Effector memory CD4-positive, alpha-beta T cell (primary cell): ENCODE data around the gene PSMD13.

Experiments
- DNase-seq, 3 donors: peaks; one replicate each; pipeline ENCODE4 v3.0.0-alpha.2; 2020
- H3K27ac ChIP-seq: 2 replicates; pipeline ENCODE4 v1.7.0; 2013; ENCODE audit warnings: mild to moderate bottlenecking, low read length, moderate library complexity; ENCODE audit not compliant: insufficient read depth, poor library complexity, severe bottlenecking
- H3K27me3 ChIP-seq: replicated peaks from 2 replicates; pipeline ENCODE4 v1.7.0; 2013; ENCODE audit warnings: mild to moderate bottlenecking, low read length; ENCODE audit not compliant: insufficient read depth, control insufficient read depth, poor library complexity, severe bottlenecking
- H3K36me3 ChIP-seq: 2 replicates; pipeline ENCODE4 v1.7.0; 2013; ENCODE audit warnings: mild to moderate bottlenecking, low read length, moderate library complexity; ENCODE audit not compliant: control insufficient read depth, insufficient read depth
- H3K4me1 ChIP-seq: 2 replicates; pipeline ENCODE4 v1.7.0; 2013; ENCODE audit warnings: low read length, mild to moderate bottlenecking; ENCODE audit not compliant: control insufficient read depth, insufficient read depth, poor library complexity, severe bottlenecking
- H3K4me3 ChIP-seq: 2 replicates; pipeline ENCODE4 v1.7.0; 2013; ENCODE audit warnings: low read length, low read depth, mild to moderate bottlenecking; ENCODE audit not compliant: insufficient read depth, poor library complexity, severe bottlenecking
- H3K9me3 ChIP-seq: 2 replicates; pipeline ENCODE4 v1.7.0; 2013; ENCODE audit warnings: mild to moderate bottlenecking, low read length, moderate library complexity; ENCODE audit not compliant: control insufficient read depth

Gene PSMD13

DNA sequence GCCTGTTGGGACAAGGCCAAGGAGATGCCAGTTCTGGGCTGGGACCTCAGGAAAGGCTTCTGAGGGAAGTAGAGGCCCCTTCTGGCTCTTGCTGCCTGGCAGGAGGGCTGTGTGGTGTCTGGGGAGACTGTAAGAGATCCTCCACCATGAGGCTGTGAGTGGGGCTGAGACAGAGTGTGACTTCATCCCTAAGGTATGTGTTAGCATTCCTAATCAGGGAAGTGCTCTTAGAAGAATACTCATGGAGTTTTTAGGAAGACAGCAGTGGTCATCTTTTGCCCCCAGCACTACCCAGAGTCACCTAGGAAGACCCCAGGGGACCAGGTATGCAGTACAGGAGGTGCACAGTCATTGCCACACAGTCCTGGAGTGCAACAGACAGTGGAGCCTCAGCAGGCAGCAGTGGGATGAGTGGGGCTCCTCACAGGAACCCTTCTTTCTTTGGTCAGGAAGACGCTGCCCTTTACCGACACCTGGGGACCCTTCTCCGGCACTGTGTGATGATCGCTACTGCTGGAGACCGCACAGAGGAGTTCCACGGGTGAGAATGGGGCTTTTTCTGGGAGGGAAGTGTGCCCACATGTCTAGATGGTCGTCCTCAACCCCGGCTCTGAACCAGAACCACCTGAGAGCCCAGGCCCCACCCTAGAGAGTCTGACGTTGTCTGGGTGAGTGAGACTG is 26.5 kb upstream of the PSMD13 start:
- peak overlapping the region; percentile 95 for H3K27ac ChIP-seq
- no peaks in the 10 kb centered on the region for H3K9me3 ChIP-seq
- H3K4me1 ChIP-seq = peaks cover 30% of the 10 kb centered on the region
- peaks cover 60% of the 10 kb centered on the region for H3K36me3 ChIP-seq
- no peak overlapping the region for H3K4me3 ChIP-seq
- DNase-seq = no peak
- H3K27me3 ChIP-seq = no peaks in the 10 kb centered on the region

DNA sequence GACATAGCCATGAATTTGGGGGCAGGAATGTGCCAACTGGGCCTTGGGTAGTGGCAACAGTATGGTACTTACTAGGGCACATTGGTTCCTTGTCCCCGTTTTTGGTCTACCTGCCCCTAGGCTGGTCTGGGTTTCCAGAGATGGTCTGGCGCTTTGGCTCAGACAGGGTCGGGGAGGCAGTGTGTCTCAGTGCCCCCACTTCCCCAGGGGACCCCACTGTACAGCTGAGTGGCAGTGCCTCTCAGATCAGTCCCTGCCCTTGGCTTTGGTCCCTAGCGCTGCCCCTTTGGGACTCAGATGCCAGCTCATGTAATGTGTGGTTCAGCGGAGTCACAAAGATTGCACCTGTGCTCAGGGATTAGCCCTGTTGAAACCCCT is 26.0 kb upstream of the PSMD13 start:
- no peak for DNase-seq
- H3K36me3 ChIP-seq = peaks cover 59% of the 10 kb centered on the region
- H3K4me3 ChIP-seq = no peak overlapping the region
- H3K9me3 ChIP-seq = no peaks in the 10 kb centered on the region
- no peaks in the 10 kb centered on the region for H3K27me3 ChIP-seq
- no peak overlapping the region for H3K27ac ChIP-seq
- H3K4me1 ChIP-seq = peaks cover 25% of the 10 kb centered on the region

DNA sequence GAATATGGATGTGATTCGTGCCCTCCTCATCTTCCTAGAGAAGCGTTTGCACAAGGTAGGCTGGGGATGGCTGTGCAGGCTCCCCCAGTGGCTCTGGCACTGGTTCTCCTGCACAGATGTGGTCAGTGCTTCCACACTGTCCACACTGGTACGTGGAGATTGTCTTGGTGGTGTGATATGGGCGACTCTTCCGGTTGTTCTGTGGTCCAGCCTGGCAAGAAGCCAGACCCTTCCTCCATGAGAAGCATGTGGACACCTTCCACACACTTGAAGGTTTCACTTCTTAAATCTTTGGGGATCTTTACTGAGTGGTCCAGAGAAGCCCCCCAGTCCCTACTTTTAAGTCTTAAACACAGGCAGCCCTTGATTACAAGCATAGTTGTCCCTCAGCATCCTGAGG is 25.5 kb upstream of the PSMD13 start:
- Histone ChIP-seq H3K9me3 (no peaks in the 10 kb centered on the region), H3K36me3 (peaks cover 61% of the 10 kb centered on the region), H3K27me3 (no peaks in the 10 kb centered on the region), H3K27ac (no peak overlapping the region), H3K4me1 (peaks cover 20% of the 10 kb centered on the region), H3K4me3 (no peak overlapping the region)
- DNase-seq = no peak

DNA sequence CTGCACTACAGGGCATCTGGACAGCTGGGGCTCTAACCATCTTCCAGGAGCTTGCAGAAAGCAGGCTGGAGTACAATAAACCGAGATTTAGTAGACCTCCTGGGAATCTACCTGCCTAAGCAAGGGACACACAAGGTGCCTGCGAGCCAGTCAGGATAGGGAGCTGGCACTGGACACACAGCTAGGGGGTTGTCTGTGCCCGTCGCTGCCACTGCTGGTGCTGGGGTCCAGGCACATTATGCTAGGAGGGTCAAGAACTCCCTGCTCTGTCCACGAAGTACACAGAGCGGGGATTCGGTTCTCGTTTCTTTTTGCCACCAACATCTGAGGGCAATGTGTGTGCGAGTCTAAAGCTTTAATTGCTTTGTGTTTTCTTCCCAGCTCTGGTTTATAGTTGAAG is 25.0 kb upstream of the PSMD13 start:
- Histone ChIP-seq H3K27me3 (no peaks in the 10 kb centered on the region), H3K9me3 (no peaks in the 10 kb centered on the region), H3K36me3 (peaks cover 61% of the 10 kb centered on the region), H3K27ac (no peak overlapping the region), H3K4me3 (no peak overlapping the region), H3K4me1 (peaks cover 15% of the 10 kb centered on the region)
- no peak for DNase-seq

DNA sequence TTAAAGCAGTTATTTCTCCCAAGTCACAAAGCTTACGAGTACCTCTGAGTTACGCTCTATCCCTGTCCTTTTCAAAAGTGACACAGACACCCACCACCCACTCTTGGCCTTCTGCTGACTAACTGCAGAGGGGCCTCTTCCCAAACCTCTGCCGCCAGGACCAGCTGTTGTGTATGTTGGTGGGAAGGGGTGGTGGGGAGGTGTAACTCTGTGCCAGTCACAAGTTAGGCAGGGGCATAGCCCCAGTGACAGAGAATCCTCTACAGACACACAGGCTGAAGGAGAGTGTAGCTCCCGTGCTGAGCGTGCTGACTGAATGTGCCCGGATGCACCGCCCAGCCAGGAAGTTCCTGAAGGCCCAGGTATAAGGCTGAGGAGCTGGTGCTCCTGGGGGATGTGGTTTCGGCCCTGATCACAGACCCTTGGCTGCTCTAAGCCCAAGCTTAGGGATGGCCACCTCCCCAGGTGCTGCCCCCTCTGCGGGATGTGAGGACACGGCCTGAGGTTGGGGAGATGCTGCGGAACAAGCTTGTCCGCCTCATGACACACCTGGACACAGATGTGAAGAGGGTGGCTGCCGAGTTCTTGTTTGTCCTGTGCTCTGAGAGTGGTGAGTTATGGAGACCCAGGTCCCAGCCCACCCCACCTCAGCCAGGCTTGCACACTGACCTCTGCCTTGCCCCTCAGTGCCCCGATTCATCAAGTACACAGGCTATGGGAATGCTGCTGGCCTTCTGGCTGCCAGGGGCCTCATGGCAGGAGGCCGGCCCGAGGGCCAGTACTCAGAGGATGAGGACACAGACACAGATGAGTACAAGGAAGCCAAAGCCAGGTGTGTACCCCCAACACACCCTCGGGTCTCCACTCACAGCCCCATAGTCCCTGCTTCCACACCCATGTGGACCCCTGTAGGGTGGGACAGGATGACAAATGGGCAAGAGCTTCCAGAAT is 24.4 kb upstream of the PSMD13 start:
- DNase-seq = no peak
- Histone ChIP-seq H3K9me3 (no peaks in the 10 kb centered on the region), H3K36me3 (peaks cover 61% of the 10 kb centered on the region), H3K4me3 (no peak overlapping the region), H3K4me1 (peaks cover 15% of the 10 kb centered on the region), H3K27me3 (no peaks in the 10 kb centered on the region), H3K27ac (no peak overlapping the region)

DNA sequence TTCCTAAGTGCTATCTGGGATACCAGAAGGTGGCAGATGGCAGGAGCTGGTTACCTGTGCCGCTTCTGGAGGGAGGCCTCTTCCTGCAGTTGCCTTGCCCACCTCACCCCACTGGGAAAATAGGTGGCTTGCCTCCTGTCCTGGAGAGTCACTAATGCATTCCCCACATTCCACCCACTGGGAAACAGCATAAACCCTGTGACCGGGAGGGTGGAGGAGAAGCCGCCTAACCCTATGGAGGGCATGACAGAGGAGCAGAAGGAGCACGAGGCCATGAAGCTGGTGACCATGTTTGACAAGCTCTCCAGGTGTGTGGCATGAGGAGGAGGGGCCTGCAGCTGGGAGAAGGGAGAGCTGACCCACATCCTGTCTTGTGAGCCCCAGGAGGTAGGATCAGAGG is 23.7 kb upstream of the PSMD13 start:
- Histone ChIP-seq H3K4me3 (no peak overlapping the region), H3K36me3 (peaks cover 61% of the 10 kb centered on the region), H3K9me3 (no peaks in the 10 kb centered on the region), H3K27me3 (no peaks in the 10 kb centered on the region), H3K4me1 (peaks cover 15% of the 10 kb centered on the region), H3K27ac (no peak overlapping the region)
- DNase-seq = no peak

DNA sequence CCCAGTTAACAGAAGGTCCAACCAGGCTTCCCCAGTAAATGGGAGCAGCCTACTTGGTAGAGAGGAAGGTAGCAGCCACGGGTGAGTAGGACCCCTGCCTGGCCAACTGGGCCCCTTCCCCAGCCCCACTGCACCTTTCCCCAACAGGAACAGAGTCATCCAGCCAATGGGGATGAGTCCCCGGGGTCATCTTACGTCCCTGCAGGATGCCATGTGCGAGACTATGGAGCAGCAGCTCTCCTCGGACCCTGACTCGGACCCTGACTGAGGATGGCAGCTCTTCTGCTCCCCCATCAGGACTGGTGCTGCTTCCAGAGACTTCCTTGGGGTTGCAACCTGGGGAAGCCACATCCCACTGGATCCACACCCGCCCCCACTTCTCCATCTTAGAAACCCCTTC is 22.7 kb upstream of the PSMD13 start:
- Histone ChIP-seq H3K4me1 (peaks cover 14% of the 10 kb centered on the region), H3K4me3 (no peak overlapping the region), H3K27ac (no peak overlapping the region), H3K9me3 (no peaks in the 10 kb centered on the region), H3K36me3 (peaks cover 61% of the 10 kb centered on the region), H3K27me3 (no peaks in the 10 kb centered on the region)
- DNase-seq = no peak

DNA sequence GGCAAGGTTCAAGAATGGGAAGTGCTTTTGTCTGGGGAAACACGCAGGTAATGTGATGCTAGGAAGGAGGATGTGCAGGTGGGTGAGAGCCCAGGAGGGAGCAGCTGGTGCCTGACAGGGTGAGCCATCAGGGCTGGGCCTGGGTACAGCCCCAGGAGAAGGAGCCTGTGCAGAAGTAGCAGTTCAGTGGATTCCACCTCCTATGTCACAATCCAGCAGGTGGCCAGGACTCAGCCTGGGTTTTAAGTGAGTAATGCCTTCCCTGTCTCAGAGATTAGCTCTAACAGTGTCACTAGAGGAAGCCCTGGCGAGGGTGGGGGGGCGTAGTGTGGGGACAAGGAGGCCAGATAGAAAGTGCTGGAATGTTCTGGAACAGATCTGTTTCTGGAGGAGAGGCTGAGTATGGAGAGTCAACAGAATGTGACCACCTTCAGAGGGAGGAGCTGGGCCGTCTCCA is 21.2 kb upstream of the PSMD13 start:
- Histone ChIP-seq H3K4me1 (no peaks in the 10 kb centered on the region), H3K27ac (no peak overlapping the region), H3K36me3 (peaks cover 51% of the 10 kb centered on the region), H3K4me3 (no peak overlapping the region), H3K27me3 (no peaks in the 10 kb centered on the region), H3K9me3 (no peaks in the 10 kb centered on the region)
- DNase-seq = no peak

DNA sequence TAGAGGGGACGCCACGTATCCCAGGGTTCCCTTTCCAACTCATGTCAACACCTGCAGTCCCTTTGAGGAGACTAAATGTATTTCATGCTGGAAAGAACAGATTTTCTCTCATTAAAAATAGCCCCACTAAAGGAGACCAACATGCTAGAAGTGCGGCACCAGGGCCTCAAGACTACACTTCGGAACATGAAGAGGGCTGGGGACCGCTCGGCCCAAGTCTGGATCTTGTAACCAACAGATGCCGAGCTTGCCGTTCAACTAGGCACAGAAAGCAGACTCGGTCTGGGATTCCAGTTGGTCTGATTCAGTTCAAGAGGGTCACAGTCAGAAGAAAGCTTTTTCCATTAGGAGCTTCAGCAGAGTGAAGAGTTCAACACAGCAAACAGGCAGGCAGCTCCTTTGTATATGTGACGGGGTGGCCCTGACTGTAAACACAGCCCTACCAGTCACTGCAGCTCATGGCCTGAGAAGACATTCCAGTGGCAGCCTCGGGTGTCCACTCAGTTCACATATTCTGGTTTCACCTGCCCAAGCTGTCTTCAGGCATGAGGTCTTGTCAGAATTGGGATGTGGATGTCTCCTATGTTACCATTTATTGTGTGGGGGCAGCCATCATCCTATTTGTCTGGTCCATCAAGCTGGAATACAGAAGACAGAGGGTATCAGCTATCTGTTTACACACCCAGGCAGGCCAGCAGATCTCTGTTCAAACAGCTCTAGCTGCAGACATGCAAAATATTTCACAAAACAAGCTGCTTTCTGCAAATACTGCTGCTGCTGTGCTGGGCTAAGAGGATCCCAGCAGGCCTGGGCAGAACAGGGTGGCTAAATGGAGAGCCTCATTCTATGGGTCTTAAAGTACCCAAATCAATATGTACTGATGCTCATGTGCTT is 20.4 kb upstream of the PSMD13 start:
- no peak overlapping the region for H3K4me3 ChIP-seq
- no peak for DNase-seq
- H3K27me3 ChIP-seq = no peaks in the 10 kb centered on the region
- no peak overlapping the region for H3K27ac ChIP-seq
- H3K9me3 ChIP-seq = no peaks in the 10 kb centered on the region
- peaks cover 44% of the 10 kb centered on the region for H3K36me3 ChIP-seq
- no peaks in the 10 kb centered on the region for H3K4me1 ChIP-seq
